ENCODE data around the gene TIPRL. TPM values are rescaled to one million over a fixed set of nuclear protein-coding genes. Genes with fewer than 3 reads are reported as not detected.

TIPRL gene
- total and polyA plus RNA-seq, 7 donors, result 19.3 to 31.0 (median 30.7) TPM

- Histone ChIP-seq H3K27me3 (no peaks in the 10 kb centered on the region), H3K4me1 (no peaks in the 10 kb centered on the region), H3K36me3 (no peaks in the 10 kb centered on the region), H3K9me3 (no peaks in the 10 kb centered on the region), H3K4me3 (no peak overlapping the region), H3K27ac (no peak overlapping the region)
- TF ChIP-seq EP300 (IDR thresholded peaks at IDR 0.05) (no peak), POLR2A (IDR thresholded peaks at IDR 0.05) (no peak), CTCF (IDR thresholded peaks at IDR 0.05) (no peak), POLR2AphosphoS5 (IDR thresholded peaks at IDR 0.05) (no peak)
- WGBS, 2 donors, result 62 to 69% methylated on average over 4 of the region's 4 CpGs
- DNase-seq, result no peak
- intact Hi-C loops (cut with DNase I), result no loop called here
Measured at GRCh38 chr1:168155910-168156309, 22.9 kb upstream of the TIPRL start.

GRCh38 chr1:168157638-168158037 lies 21.1 kb upstream of the TIPRL start:
- no peak for DNase-seq
- Histone ChIP-seq H3K4me3 (no peak overlapping the region), H3K36me3 (no peaks in the 10 kb centered on the region), H3K9me3 (no peaks in the 10 kb centered on the region), H3K4me1 (no peaks in the 10 kb centered on the region), H3K27ac (no peak overlapping the region), H3K27me3 (no peaks in the 10 kb centered on the region)
- TF ChIP-seq CTCF (IDR thresholded peaks at IDR 0.05), result no peak
- TF ChIP-seq POLR2A (IDR thresholded peaks at IDR 0.05), result no peak
- TF ChIP-seq POLR2AphosphoS5 (IDR thresholded peaks at IDR 0.05), result no peak
- no peak for TF ChIP-seq EP300 (IDR thresholded peaks at IDR 0.05)
- intact Hi-C loops (cut with DNase I), result no loop called here

GRCh38 chr1:168159251-168159650 lies 19.5 kb upstream of the TIPRL start:
- H3K9me3 ChIP-seq, result no peaks in the 10 kb centered on the region
- intact Hi-C loops (cut with DNase I), result no loop called here
- H3K27ac ChIP-seq, result no peak overlapping the region
- no peaks in the 10 kb centered on the region for H3K36me3 ChIP-seq
- H3K27me3 ChIP-seq, result no peaks in the 10 kb centered on the region
- no peak for DNase-seq
- H3K4me1 ChIP-seq, result no peaks in the 10 kb centered on the region
- WGBS, 2 donors, result 57 to 58% methylated on average over 1 of the region's 1 CpG
- no peak overlapping the region for H3K4me3 ChIP-seq
- no peak for TF ChIP-seq CTCF (IDR thresholded peaks at IDR 0.05)
- no peak for TF ChIP-seq POLR2A (IDR thresholded peaks at IDR 0.05)
- no peak for TF ChIP-seq EP300 (IDR thresholded peaks at IDR 0.05)
- TF ChIP-seq POLR2AphosphoS5 (IDR thresholded peaks at IDR 0.05), result no peak

GRCh38 chr1:168159979-168160378 lies 18.8 kb upstream of the TIPRL start:
- TF ChIP-seq CTCF (IDR thresholded peaks at IDR 0.05), result no peak
- no peak for TF ChIP-seq POLR2AphosphoS5 (IDR thresholded peaks at IDR 0.05)
- no peak for TF ChIP-seq EP300 (IDR thresholded peaks at IDR 0.05)
- no peak for TF ChIP-seq POLR2A (IDR thresholded peaks at IDR 0.05)
- H3K4me1 ChIP-seq, result no peaks in the 10 kb centered on the region
- no peak for DNase-seq
- 96% methylated on average over 1 of the region's 1 CpG for WGBS, 2 donors
- intact Hi-C loops (cut with DNase I), result no loop called here
- no peaks in the 10 kb centered on the region for H3K36me3 ChIP-seq
- H3K9me3 ChIP-seq, result no peaks in the 10 kb centered on the region
- no peak overlapping the region for H3K27ac ChIP-seq
- H3K4me3 ChIP-seq, result no peak overlapping the region
- no peaks in the 10 kb centered on the region for H3K27me3 ChIP-seq

- Histone ChIP-seq H3K27me3 (no peaks in the 10 kb centered on the region), H3K27ac (no peak overlapping the region), H3K36me3 (no peaks in the 10 kb centered on the region), H3K9me3 (no peaks in the 10 kb centered on the region), H3K4me3 (no peak overlapping the region), H3K4me1 (no peaks in the 10 kb centered on the region)
- intact Hi-C loops (cut with DNase I), result no loop called here
- no peak for TF ChIP-seq POLR2A (IDR thresholded peaks at IDR 0.05)
- TF ChIP-seq EP300 (IDR thresholded peaks at IDR 0.05), result no peak
- TF ChIP-seq POLR2AphosphoS5 (IDR thresholded peaks at IDR 0.05), result no peak
- TF ChIP-seq CTCF (IDR thresholded peaks at IDR 0.05), result no peak
- WGBS, 2 donors, result 80 to 88% methylated on average over 2 of the region's 2 CpGs
- DNase-seq, result no peak
Measured at GRCh38 chr1:168161459-168161858, 17.3 kb upstream of the TIPRL start.
